Hepatocyte (in vitro differentiated cells): ENCODE measurements around the gene MFN2.

Source experiments
- CTCF ChIP-seq: fragments of 200-600 bp; sonication (generic); IDR thresholded peaks from 2 replicates; pipeline ENCODE4 v1.5.1; 2016; ENCODE audit warnings: antibody characterized with exemption, mild to moderate bottlenecking; ENCODE audit not compliant: poor library complexity
- EZH2phosphoT487 ChIP-seq: fragments of 200-600 bp; sonication (generic); IDR thresholded peaks from one replicate; pipeline ENCODE4 v1.6.1; 2018; ENCODE audit warnings: antibody characterized with exemption, mild to moderate bottlenecking, low read depth, moderate library complexity; ENCODE audit not compliant: unreplicated experiment, severe bottlenecking

- TF ChIP-seq CTCF: no peak
- no peak for TF ChIP-seq EZH2phosphoT487
Observed at GRCh38 chr1:12047120-12047876, 67.1 kb downstream of the MFN2 start.
